ENCODE data around the gene CACNA1B. TPM values are rescaled to one million over a fixed set of nuclear protein-coding genes. Genes with fewer than 3 reads are reported as not detected.

CACNA1B gene
- total and polyA plus RNA-seq, 8 donors, result 0.16 to 1.3 (median 0.31) TPM

DNA sequence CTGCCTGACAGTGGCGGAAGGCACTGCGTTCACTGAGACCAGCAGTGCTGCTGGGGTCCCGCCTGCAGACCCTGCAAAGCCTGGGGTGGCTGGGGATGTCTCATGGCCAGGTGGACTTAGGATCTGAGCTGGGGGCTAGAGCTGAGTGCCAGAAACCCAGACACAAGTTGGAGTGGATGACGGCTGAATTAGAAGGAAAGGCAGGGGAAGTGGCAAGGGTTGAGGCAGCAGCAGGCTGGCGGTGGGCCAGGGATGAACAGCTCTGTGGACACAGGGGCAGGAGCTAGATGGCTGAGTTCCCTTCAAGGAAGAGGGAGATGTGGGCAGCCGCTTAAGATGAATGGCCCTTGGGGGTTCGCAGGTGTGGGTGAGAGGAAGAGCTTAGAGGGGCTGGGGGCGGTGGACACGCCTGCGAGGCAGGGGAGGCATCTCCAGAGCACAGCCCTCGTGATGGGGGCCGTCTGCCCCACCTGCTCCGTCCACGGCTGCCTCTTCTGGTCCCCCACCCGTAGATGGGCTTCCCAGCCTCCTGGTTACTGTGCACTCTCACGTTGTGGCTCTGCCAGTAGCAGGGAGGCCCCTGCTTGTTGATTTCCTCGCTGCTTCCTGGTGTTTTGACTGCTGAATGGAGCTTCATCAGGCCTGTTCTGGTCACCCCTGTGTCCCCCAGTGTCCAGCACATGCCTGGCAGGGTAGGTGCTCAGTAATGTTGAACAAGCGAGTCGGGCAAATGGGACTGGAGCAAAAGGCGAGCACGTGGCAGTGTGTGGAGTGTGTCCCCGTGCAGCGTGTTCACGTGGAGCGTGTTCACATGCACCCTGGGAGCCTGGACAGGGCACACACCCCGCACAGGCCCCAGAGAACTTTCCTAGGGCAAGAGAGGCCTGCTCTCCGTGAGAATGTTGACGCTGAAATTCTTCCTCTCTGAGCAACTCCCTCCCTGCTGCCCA, 168.2 kb downstream of the CACNA1B start:
- Histone ChIP-seq H3K9me3 (no peaks in the 10 kb centered on the region), H3K36me3 (no peaks in the 10 kb centered on the region), H3K27me3 (no peaks in the 10 kb centered on the region), H3K4me3 (no peak overlapping the region), H3K4me1 (no peaks in the 10 kb centered on the region), H3K27ac (no peak overlapping the region)
- intact Hi-C loops (cut with DNase I), result no loop called here
- WGBS, 2 donors, result 68 to 75% methylated on average over 27 to 28 of the region's 28 CpGs
- FAIRE-seq (no peak), DNase-seq (no peak), ATAC-seq (no peak)
- TF ChIP-seq, protein P1, sequence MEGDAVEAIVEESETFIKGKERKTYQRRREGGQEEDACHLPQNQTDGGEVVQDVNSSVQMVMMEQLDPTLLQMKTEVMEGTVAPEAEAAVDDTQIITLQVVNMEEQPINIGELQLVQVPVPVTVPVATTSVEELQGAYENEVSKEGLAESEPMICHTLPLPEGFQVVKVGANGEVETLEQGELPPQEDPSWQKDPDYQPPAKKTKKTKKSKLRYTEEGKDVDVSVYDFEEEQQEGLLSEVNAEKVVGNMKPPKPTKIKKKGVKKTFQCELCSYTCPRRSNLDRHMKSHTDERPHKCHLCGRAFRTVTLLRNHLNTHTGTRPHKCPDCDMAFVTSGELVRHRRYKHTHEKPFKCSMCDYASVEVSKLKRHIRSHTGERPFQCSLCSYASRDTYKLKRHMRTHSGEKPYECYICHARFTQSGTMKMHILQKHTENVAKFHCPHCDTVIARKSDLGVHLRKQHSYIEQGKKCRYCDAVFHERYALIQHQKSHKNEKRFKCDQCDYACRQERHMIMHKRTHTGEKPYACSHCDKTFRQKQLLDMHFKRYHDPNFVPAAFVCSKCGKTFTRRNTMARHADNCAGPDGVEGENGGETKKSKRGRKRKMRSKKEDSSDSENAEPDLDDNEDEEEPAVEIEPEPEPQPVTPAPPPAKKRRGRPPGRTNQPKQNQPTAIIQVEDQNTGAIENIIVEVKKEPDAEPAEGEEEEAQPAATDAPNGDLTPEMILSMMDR (IDR thresholded peaks at IDR 0.05), result no peak

DNA sequence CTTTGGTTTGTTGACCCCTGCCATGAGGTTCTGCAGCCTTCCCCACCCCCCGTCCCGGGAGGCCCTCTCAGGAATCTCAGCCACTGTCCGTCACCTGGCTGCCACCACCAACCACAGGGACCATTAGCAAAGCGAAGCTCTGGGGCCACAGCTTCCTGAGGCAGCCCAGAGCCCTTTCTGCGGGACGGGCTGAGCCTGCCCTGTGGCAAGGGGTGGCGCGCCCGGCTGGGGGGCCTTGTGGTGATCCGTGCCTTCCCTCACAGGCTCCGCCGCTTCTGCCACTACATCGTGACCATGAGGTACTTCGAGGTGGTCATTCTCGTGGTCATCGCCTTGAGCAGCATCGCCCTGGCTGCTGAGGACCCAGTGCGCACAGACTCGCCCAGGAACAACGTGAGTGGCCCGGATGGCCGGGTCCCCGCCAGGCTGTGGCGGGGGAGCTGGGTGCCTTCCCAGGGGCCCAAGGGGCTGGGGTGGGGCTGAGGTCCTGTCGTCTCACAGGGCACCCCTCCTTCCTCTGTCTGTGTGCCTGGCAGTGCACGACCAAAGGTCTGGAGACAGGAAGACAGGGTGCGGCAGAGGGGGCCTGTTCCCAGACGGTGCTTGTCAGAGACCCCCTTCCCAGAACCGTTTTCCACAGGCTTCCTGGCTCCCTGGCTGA, 169.2 kb downstream of the CACNA1B start:
- Histone ChIP-seq H3K9me3 (no peaks in the 10 kb centered on the region), H3K27ac (no peak overlapping the region), H3K4me1 (no peaks in the 10 kb centered on the region), H3K27me3 (no peaks in the 10 kb centered on the region), H3K4me3 (no peak overlapping the region), H3K36me3 (no peaks in the 10 kb centered on the region)
- TF ChIP-seq, protein P1 (IDR thresholded peaks at IDR 0.05), result no peak
- 72 to 79% methylated on average over 29 of the region's 29 CpGs for WGBS, 2 donors
- FAIRE-seq (no peak), DNase-seq (no peak), ATAC-seq (no peak)
- intact Hi-C loops (cut with DNase I), result no loop called here

DNA sequence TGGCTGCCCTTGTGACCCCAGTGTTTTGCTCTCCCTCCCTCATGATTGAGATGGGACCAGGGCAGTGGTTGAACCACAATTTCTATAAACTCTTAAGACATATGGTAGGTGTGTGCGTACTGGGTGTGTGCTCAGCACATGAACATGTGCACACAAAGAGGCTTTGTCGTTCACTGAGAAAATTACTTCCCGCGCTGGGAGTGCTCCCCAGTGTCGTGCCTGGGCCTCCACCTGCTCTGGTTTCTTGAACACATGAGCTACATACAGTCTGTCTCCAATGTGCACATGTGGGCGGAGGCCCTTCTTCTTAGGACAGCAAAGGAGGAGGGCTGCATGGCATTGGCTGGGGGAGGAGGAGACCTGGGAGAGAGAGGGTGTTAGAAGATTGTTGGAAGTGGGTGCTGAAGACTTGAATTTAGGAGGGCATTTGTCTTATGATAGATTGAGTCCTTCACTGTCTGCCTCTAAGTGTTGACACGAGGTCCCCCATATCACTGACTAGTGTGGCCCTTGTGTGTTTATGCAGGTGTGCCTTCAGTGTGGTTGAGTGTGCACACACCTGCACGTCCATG, 170.0 kb downstream of the CACNA1B start:
- no peaks in the 10 kb centered on the region for H3K4me1 ChIP-seq
- H3K9me3 ChIP-seq, result no peaks in the 10 kb centered on the region
- TF ChIP-seq, protein P1 (IDR thresholded peaks at IDR 0.05), result no peak
- no peaks in the 10 kb centered on the region for H3K36me3 ChIP-seq
- 61 to 70% methylated on average over 8 of the region's 8 CpGs for WGBS, 2 donors
- no peak for ATAC-seq
- H3K27me3 ChIP-seq, result no peaks in the 10 kb centered on the region
- DNase-seq, result no peak
- H3K4me3 ChIP-seq, result no peak overlapping the region
- no peak for FAIRE-seq
- intact Hi-C loops (cut with DNase I), result no loop called here
- no peak overlapping the region for H3K27ac ChIP-seq

DNA sequence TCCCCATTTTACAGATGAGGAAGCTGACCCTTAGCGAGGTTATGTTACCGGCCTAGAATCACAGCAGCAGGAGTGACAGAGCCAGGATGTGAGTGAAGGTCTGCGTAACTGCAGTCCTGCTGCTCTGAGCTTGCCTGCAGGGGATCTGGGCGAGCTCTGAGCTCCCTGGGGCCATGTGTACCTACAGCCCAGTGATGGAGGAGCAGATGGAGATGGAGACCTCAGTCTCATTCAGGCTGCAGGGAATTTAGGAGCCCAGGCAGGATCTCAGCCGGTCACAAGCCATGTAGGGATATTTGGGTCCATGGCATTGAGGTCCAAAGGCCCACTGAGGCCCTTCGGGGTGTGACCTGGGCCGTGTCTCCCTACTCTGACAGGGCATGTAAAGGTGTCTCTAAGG, 170.6 kb downstream of the CACNA1B start:
- DNase-seq, result no peak
- H3K36me3 ChIP-seq, result no peaks in the 10 kb centered on the region
- intact Hi-C loops (cut with DNase I), result no loop called here

More for the DNA sequence above, 170.6 kb downstream of the CACNA1B start:
- H3K4me1 ChIP-seq, result no peaks in the 10 kb centered on the region
- no peaks in the 10 kb centered on the region for H3K27me3 ChIP-seq
- FAIRE-seq, result no peak
- WGBS, 2 donors, result 81 to 82% methylated on average over 7 of the region's 7 CpGs
- H3K27ac ChIP-seq, result no peak overlapping the region
- no peaks in the 10 kb centered on the region for H3K9me3 ChIP-seq
- TF ChIP-seq, protein P1 (IDR thresholded peaks at IDR 0.05), result no peak
- no peak for ATAC-seq
- H3K4me3 ChIP-seq, result no peak overlapping the region

All from pancreas (tissue), 10 donors.